ENCODE data around the gene ZNF184. TPM values are rescaled to one million over a fixed set of nuclear protein-coding genes. Genes with fewer than 3 reads are reported as not detected.

ZNF184 gene
- total RNA-seq, 2 experiments from 2014 or later = 17.7 to 20.6 TPM

DNA sequence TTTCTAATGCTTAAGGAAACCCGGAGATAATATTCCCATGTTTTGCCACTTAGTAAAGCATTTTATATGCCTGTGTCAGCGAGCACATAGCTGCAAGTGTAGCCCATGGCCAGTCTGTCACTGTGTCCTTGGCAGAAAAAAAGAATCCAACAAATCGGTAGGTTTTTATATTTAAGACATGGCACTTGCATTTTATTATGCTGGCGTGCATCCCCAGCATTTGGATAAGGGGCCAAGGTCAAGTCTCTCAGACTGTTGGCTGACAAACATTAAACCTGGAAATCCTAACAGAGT lies 1.2 kb upstream of the ZNF184 start:
- H3K27ac ChIP-seq (ENCODE audit: low read depth, low read length, poor library complexity, severe bottlenecking) = no peak overlapping the region
- H3K9me2 ChIP-seq (ENCODE audit: insufficient read depth, low read length) = no peaks in the 10 kb centered on the region
- no TSS peak for BruUV-seq (replicated peaks)
- peaks cover 32% of the 10 kb centered on the region for H3K4me1 ChIP-seq (ENCODE audit: insufficient read depth, low read length, poor library complexity, severe bottlenecking)
- ChIA-PET CTCF (ENCODE audit: unreplicated experiment) (no interaction called here), POLR2A (interaction anchor here (1.2 kb wide), 1 partner anchor 317 kb away, joined by 6 read pairs; no protein-coding TSS in a partner anchor)
- DNase-seq (ENCODE audit: low spot score) = no peak
- H2AFZ ChIP-seq (ENCODE audit: low read length) = no peak overlapping the region
- H3K4me2 ChIP-seq (ENCODE audit: low read length) = peak overlapping the region; percentile 88
- TF ChIP-seq EZH2phosphoT487 (IDR thresholded peaks at IDR 0.05; ENCODE audit: borderline replicate concordance, low read depth, low read length) = no peak
- TF ChIP-seq, protein P1, sequence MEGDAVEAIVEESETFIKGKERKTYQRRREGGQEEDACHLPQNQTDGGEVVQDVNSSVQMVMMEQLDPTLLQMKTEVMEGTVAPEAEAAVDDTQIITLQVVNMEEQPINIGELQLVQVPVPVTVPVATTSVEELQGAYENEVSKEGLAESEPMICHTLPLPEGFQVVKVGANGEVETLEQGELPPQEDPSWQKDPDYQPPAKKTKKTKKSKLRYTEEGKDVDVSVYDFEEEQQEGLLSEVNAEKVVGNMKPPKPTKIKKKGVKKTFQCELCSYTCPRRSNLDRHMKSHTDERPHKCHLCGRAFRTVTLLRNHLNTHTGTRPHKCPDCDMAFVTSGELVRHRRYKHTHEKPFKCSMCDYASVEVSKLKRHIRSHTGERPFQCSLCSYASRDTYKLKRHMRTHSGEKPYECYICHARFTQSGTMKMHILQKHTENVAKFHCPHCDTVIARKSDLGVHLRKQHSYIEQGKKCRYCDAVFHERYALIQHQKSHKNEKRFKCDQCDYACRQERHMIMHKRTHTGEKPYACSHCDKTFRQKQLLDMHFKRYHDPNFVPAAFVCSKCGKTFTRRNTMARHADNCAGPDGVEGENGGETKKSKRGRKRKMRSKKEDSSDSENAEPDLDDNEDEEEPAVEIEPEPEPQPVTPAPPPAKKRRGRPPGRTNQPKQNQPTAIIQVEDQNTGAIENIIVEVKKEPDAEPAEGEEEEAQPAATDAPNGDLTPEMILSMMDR (conservative IDR thresholded peaks at IDR 0.05; ENCODE audit: low read length) = no peak
- H3K79me2 ChIP-seq (ENCODE audit: insufficient read depth, low read depth, low read length) = peaks cover 32% of the 10 kb centered on the region
- H3K4me3 ChIP-seq (ENCODE audit: low read depth, low read length, poor library complexity, severe bottlenecking) = peak overlapping the region; percentile 88
- peaks cover 5% of the 10 kb centered on the region; the same call in 1 of the 2 replicates for H3K9me3 ChIP-seq (ENCODE audit: low read length)
- H4K20me1 ChIP-seq (ENCODE audit: insufficient read depth, low read length) = no peaks in the 10 kb centered on the region
- intact Hi-C loops (cut with micrococcal nuclease; ENCODE audit: unreplicated experiment) = loop anchor here (5.0 to 10.0 kb wide), 6 partner anchors 428 to 1459 kb away; partner anchors contain the start of gene ZNF165
- peaks cover 16% of the 10 kb centered on the region for H3K36me3 ChIP-seq (ENCODE audit: insufficient read depth, low read length)

DNA sequence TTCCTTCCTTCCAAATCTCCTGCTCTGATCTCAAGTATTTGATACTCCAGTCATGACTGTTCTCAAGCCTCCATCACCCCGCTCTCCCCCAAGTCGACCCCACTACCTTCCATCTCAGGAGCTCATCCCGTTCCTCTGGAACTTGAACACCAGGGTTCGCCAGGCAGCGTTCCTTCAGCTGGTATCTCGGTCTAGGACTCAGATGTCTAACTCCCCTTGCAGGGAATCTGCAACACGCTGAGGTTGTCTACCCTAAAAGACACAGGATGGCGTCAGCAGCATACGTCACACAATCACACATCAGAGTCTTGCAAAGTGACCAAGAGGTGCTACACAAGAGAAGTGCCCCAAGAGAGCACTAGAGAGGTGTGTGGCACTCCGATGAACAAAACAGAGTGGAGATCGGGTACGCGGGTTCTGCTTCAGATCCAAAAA lies 706 bp downstream of the ZNF184 start:
- H3K27ac ChIP-seq (ENCODE audit: low read depth, low read length, poor library complexity, severe bottlenecking) = peak overlapping the region; percentile 88
- H3K79me2 ChIP-seq (ENCODE audit: insufficient read depth, low read depth, low read length) = peaks cover 51% of the 10 kb centered on the region
- TF ChIP-seq, protein P1 (conservative IDR thresholded peaks at IDR 0.05; ENCODE audit: low read length) = no peak
- no peak for TF ChIP-seq EZH2phosphoT487 (IDR thresholded peaks at IDR 0.05; ENCODE audit: borderline replicate concordance, low read depth, low read length)
- peak overlapping the region; percentile 88 for H3K4me3 ChIP-seq (ENCODE audit: low read depth, low read length, poor library complexity, severe bottlenecking)
- peak overlapping the region; percentile 74 for H2AFZ ChIP-seq (ENCODE audit: low read length)
- H3K9me3 ChIP-seq (ENCODE audit: low read length) = peaks cover 25% of the 10 kb centered on the region; the same call in 1 of the 2 replicates
- peaks cover 26% of the 10 kb centered on the region for H3K4me1 ChIP-seq (ENCODE audit: insufficient read depth, low read length, poor library complexity, severe bottlenecking)
- DNase-seq (ENCODE audit: low spot score) = peak; percentile 78
- ChIA-PET POLR2A (interaction anchor here (0.6 to 1.5 kb wide), 9 partner anchors 9 to 421 kb away, joined by 3 to 6 read pairs (median 4); a partner anchor contains a TSS), CTCF (ENCODE audit: unreplicated experiment) (no interaction called here)
- intact Hi-C loops (cut with micrococcal nuclease; ENCODE audit: unreplicated experiment) = loop anchor here (5.0 to 10.0 kb wide), 6 partner anchors 430 to 1457 kb away; partner anchors contain the start of gene ZNF165
- BruUV-seq (replicated peaks) = no TSS peak
- peaks cover 35% of the 10 kb centered on the region for H3K36me3 ChIP-seq (ENCODE audit: insufficient read depth, low read length)
- no peaks in the 10 kb centered on the region for H4K20me1 ChIP-seq (ENCODE audit: insufficient read depth, low read length)
- H3K4me2 ChIP-seq (ENCODE audit: low read length) = peak overlapping the region; percentile 88
- no peaks in the 10 kb centered on the region for H3K9me2 ChIP-seq (ENCODE audit: insufficient read depth, low read length)

Data from OCI-LY7 (cell line).